NCI-H526 (cell line): ENCODE data around the gene NDUFB7.
"Not testable (repeated sequence)": the region's sequence is repeated elsewhere in the genome, so short reads cannot be mapped to it uniquely, and the experiment has no call there.

Experiments
- DNase-seq, 2 experiments: peaks; one replicate each; lab custom pipeline; 2025; lab: John Stamatoyannopoulos, UW

NDUFB7 gene

DNA sequence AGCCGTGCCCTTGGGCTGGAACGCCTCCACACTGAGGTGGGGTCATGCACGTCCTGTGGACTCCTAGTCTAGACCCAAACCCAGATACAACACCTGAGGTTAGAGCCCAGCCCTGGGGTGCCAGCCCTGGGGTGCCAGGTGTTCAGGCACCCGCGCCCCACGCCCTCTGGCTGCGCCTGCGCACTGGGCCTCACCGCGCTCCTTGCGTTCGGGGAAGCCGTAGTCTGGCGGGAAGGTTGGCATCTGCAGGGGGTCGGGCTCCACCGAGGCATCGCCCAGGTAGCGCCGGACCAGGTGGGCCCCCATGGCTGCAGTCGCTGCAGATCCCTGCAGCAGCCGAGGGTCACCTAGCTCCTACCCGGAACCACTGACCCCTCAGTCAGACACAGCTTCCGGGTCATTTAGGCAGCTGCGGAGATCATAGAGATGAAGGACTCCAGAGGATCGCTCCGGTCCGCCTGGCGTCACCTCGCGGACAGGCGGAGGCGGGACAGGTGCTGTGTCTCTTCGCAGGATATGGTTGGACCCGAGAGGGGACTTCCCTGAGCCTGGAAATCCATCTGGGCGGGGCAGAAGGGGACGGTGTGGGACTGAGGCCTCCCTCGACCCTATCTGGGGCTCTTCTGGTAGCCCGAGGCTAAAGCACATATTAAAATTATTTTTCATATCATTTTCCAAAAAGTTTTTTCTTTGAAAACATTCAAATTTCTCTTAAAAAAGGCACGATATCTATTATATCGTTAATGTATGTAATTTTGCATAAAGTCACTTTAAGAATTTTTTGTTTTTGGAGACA is at the start of gene NDUFB7:
TSS of gene NDUFB7 (minus strand) at position 372 of the 796 bp plus-strand sequence. CDS start at position 306, 66 bp downstream.
- peak; percentile 89 to 93 for DNase-seq

DNA sequence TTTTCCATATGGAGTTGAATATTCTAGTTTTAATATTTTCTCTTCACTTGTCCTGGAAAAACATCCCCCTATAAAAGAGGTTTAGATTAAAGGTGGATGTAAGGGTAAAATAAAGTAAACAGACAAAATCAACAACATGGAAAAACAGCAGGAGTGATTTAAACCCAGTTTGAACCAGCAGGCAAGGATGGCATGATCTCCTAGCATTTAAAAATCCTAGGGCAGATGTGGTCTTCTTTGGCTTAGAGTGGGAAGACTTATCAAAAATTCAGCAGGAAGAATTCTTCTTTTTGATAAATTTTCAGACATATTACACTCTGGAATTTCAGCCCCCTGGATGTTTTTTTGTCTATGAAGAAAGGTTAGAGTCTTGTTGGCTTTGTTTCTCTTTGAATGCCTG is 47.5 kb upstream of the NDUFB7 start:
- DNase-seq, result no peak

DNA sequence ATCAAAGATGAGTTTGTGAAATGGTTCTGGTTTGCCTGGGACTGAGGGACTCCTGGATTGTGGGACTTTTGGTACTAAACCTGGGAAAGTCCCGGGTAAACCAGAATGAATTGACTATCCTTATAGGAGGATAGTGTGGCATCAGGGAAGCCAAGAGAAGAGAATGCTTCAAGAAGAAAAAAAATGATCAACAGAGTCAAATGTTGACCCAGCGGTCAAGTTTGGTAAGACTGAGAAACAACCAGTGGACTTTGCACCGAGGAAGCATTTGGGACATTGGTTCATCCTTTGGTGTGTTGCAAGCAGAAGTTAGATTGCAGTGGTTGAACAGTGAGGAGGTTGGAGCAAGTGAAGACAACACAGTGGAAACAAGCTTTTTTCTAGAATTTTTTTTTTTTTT is 44.5 kb upstream of the NDUFB7 start:
- no peak for DNase-seq

DNA sequence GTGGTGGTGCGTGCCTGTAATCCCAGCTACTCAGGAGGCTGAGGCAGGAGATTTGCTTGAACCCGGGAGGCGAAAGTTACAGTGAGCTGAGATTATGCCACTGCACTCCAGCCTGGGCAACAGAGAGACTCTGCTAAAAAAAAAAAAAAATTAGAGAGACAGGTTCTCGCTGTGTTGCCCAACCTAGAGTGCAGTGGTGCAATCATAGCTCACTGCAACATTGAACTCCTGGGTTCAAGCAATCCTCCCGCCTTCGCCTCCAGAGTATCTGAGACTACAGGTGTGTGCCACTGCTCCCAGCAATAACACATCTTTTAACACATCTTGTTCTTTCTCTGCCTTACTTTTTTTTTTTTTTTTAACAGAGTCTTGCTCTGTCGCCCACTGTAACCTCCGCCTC is 43.8 kb upstream of the NDUFB7 start:
- DNase-seq, result no peak

DNA sequence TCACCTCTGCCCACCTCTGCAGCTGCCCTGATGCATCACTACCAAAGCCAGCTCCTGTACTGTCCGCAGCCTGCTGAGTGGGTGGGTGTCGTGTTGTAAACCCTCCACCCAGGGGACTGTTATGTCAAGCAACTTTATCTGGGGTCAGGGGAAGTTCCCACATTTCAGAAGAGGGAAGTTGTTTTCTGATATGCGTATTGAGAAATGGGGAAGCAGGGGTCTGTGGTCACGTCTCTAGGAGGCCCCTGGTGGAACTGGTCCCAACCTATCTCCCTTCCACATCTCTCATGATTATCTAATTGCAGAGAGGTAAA is 42.2 kb upstream of the NDUFB7 start:
- DNase-seq, result no peak

DNA sequence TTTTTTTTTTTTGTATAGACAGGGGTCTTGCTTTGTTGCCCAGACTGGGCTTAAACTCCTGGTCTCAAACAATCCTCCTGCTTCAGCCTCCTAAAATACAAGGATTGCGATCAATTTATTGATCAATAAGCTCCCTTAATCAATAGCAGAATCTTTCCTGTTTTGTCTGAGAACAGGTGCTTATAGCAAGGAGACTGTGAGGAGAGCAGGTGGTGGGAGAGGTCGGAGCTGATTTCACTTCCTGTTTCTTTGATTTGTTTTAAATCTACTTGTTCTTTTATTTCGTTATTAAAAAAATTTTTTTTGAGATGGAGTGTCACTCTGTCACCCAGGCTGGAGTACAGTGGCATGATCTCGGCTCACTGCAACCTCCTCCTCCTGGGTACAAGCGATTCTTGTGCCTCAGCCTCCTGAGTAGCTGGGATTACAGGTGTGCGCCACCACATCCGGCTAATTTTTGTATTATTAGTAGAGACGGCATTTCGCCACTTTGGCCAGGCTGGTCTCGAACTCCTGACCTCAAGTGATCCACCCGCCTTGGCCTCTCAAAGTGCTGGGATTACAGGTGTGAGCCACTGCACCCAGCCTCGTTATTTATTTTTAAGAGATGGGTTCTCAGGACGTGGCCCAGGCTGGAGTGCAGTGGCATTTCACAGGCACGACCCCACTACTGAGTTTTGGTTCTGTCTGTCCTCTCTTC is 41.7 kb upstream of the NDUFB7 start:
- DNase-seq, result not testable (repeated sequence)

DNA sequence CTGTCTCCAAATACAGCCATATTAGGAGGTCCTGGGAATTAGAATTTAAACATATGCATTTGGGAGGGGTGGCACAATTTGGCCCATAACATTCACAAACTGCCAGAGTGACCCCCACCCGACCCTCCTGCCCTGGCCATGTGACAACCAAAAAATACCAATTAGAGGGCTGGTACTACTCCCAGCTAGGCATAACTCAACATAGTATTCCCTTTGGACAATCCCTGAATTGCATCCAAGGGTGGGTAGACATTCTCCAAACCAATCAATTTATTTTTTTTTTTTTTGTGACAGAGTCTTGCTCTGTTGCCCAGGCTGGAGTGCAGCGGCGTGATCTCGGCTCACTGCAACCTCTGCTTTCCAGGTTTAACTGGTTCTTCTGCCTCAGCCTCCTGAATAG is 40.8 kb upstream of the NDUFB7 start:
- no peak for DNase-seq

DNA sequence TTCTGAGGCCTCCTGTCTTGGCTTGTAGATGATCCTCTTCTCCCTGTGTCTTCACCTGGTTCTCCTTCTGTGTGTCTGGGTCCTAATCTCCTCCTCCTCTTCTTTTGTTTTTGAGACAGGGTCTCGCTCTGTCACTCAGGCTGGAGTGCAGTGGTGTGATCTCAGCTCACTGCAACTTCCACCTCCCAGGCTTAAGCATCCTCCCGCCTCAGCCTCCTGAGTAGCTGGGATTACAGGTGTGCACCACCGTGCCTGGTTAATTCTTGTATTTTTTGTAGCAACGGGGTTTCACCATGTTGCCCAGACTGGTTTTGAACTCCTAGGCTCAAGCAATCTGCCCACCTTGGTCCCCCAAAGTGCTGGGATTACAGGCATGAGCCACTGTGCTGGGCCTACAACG is 40.4 kb upstream of the NDUFB7 start:
- DNase-seq, result not testable (repeated sequence)

DNA sequence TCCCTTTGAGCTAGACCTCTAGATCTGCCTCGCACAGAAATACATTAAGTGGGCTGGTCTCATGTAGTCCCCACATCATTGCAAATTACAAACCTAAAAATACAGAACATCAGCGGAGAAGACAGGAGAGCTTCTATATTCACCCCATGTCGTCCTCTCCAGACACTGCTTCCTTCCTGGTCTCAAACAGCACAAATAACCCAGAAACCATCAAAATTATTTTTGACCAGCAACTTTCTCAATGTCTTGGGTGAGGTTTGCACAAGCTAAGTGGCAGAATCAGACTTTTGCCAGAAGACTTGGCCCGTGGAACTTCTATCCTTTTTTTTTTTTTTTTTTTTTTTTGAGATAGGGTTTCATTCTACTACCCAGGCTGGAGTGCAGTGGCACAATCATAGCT is 39.2 kb upstream of the NDUFB7 start:
- DNase-seq, result no peak

DNA sequence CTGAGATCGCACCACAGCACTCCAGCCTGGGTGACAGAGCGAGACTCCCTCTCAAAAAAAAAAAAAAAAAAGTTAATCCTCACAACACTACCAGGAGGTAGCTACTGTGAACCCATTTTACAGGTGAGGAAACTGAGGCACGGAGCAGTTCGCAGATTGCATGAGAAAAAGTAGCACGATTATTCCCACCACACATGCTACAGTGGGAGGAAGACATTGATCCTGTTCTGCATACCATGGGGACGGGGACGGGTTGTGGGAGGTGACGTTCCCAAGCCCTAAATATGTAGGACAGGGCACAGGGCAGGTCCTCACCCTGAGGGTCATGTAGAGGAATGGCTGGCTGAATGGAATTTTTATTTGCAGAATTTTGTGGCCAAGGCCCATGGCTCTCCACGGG is 34.8 kb upstream of the NDUFB7 start:
- DNase-seq, result no peak

DNA sequence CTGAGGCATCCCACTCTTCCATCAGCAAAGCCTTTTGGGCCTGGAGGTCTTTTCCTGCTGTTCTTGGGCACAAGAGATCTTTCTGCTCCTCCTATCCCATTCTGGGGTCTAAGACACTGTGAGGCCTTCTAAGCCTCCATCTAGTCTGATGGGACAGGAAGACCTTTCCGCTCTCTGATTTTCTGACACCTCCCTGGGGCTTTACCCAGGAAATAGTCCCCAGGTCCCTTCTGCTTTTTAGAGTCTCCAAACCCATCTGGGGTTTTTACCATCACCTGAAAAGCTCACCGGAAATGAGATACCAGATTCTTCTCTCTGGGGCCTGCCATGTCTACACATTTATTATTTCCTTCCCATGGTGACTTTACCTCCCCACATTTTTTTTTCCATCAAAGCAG is 32.1 kb upstream of the NDUFB7 start:
- no peak for DNase-seq

DNA sequence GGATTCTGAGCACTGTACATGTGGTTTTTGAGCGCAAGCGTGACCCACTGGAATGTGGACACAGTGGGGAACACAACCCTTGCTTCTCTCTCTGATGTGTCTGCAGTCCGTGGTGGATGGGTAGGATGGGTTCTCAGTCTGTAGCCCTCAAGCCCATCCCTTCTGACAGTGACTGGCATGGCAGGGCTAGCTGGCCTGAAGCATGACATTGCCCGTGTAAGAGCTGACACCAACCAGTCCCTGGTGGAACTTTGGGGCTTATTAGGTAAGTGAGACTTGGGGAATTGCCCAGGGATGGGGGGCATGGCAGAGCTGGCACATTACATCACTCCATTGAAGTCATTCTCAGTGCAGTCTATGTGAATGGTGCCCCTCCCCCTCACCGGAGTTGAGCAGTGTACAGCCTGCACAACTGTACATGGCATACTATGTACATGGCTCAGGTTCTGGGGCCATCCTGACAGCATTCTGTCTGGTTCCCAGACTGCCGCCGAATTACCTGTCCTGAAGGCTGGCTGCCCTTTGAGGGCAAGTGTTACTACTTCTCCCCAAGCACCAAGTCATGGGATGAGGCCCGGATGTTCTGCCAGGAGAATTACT is 27.8 kb upstream of the NDUFB7 start:
- no peak for DNase-seq

DNA sequence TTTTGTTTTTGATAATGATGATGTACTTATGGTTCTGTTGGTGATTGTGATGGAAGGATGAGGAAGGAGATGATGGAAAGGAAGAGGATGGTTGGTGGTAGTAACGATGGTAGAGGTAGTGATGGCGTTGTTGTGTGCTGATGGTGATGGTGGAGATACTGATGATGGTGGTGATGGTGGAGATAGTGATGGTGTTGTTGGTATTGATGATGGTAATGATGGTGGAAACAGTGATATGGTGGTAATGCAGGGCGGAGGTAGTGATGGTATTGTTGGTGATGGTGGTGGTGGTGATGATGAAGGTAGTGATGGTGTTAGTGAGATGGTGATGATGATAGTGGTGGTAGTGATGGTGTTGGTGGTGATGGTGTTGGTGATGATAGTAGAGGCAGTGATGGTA is 23.7 kb upstream of the NDUFB7 start:
- DNase-seq, result no peak

DNA sequence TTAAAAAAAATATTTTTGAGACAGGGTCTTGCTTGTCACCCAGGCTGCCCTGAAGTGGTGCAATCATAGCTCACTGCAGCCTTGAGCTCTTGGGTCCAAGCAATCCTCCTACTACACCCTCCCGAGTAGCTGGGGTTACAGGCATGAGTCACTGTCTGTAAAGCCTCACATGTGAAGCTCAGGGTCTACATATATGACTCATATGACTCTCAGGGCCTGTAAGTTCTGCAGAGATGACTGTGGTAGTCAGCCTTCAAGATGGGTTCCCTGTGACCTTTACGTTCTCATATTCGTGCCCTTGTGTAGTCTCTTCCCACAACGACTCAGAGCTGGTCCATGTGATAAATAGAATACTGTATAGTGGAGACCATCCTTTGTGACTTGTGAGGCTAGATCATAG is 17.6 kb upstream of the NDUFB7 start:
- DNase-seq, result not testable (repeated sequence)

DNA sequence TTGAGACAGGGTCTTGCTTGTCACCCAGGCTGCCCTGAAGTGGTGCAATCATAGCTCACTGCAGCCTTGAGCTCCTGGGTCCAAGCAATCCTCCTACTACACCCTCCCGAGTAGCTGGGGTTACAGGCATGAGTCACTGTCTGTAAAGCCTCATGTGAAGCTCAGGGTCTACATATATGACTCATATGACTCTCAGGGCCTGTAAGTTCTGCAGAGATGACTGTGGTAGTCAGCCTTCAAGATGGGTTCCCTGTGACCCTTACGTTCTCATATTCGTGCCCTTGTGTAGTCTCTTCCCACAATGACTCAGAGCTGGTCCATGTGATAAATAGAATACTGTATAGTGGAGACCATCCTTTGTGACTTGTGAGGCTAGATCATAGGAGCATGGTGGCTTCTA is 13.3 kb upstream of the NDUFB7 start:
- not testable (repeated sequence) for DNase-seq

DNA sequence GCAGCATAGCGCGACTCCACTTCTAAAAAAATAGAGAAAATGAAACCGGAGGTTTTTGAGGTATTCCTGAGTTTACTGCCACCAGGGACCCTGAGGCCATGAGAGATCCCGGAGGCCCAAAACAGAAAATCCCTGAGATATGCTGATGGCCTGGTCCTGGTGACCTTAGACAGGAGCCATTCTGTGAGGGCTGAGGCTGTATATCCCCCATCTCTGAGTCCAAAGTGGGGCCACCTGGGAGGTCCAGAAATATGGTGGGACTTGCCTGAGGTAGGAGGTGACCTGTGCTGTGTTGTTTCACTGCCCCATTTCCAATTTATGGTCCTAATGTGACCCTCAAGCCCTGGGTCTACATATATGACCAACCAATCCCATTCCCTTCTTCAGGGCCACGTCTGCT is 12.5 kb upstream of the NDUFB7 start:
- DNase-seq, result not testable (repeated sequence)

DNA sequence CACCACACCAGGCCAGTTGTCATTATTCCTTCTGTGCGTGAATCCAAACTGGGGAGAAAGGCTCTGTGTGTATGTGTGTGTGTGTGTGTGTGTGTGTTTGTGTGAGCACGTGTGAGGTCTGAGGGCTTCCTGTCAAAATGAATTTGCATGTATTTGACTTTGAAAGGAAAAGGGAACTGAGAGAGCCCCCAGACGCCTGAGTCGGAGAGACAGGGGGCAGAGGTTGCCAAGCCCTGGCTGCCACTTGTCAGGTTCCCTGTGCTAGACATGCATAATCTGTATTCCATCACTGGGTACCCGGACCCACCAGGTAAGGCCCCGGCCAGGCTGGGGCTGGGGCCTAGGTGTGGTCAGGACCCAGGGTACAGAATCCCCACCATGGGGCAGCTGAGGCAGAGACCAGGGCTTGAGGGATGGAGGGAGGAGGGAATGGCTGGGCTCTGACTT is 11.1 kb upstream of the NDUFB7 start, which contains the start of gene CLEC17A:
TSS of gene CLEC17A (plus strand) at position 191 of the 447 bp plus-strand sequence. CDS start at position 268, 77 bp downstream.
- peak; percentile 35 to 69 for DNase-seq

DNA sequence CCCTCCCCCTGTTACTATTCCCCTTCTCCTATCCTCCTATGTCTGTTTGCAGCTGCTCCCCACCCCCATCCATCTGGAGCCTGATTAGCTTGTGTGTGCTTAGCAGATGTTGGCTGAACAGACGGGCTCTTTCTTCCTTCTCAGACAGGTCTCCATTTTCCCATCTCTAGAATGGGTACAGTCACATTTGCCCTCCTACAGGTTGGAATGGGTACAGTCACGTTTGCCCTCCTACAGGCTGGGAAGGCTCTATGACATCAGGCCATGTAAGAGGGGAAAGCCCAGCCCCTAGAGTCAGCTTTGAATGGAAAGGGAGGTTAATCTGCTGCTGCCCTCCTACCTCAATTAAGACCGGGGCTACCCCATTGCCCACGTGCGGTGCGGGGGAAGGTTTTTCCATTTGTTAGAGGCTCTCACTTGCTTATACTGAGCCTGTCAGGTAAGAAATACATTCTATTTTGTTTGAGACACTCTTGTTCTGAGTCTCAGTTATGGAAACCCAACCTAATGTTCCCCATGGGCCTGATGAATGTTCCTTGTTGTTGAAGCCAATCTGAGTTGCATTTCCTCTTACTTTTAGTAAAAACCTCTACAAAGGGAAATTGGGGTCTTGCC is 8.9 kb upstream of the NDUFB7 start:
- no peak for DNase-seq

DNA sequence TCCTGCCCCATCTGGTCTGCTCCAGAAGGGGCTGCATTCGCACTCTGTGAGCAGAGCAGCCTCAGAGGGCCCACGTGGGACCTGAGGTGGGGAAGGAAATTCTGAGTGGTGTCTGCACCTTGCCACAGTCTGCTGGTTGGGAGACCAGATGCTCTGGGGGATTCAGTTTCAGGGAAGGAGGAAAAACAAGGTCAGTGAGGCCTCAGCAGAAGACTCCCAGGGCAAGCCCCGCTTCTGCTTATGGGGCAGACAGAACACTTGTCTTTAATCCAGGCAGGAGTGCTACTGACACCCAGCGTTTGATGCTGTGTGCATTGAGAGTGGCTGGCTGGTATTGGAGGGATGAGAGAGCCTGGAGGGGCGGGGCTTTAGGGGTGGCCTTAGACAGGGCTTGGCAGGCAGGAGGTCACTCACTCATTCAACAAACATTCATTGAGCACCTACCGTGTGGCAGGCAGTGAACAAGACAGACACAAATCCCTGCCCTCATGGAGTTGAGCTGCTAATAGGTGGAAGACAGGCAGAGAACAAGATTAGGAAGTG is 6.1 kb upstream of the NDUFB7 start:
- DNase-seq, result no peak

DNA sequence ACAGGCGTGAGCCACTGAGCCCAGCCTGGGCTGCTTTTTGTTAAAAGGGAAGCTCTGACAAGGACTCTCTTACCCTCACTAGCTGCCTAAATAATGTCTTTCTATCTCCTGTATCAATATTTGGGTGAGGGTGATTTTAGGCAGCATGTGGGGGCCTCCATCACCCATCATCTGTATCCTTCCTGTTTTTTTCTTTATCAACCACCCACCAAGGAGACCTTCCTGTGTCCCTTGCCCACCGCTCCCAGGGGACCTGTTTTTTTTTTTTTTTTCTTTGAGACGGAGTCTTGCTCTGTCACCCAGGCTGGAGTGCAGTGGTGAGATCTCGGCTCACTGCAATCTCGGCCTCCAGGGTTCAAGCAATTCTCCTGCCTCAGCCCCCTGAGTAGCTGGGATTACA is 5.4 kb upstream of the NDUFB7 start:
- DNase-seq, result no peak

DNA sequence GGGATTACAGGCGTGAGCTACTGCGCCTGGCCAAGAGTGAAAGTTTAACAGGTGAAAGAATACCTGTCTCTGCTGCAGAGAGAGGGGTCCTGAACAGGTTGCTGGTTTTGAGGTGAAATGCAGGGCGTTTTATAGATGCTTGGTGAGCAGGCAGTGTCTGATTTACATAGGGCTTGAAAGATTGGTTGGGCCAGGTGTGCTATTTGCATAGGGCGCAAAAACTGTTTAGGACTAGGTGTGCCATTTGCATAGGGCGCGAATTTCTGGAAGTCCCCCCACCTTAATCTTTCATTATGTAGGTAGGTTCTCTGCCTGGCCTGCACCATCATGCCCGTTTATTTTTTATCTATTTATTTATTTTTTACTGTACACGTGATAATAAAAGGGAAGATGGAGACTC is 4.5 kb upstream of the NDUFB7 start:
- DNase-seq, result peak; percentile 76 to 87

DNA sequence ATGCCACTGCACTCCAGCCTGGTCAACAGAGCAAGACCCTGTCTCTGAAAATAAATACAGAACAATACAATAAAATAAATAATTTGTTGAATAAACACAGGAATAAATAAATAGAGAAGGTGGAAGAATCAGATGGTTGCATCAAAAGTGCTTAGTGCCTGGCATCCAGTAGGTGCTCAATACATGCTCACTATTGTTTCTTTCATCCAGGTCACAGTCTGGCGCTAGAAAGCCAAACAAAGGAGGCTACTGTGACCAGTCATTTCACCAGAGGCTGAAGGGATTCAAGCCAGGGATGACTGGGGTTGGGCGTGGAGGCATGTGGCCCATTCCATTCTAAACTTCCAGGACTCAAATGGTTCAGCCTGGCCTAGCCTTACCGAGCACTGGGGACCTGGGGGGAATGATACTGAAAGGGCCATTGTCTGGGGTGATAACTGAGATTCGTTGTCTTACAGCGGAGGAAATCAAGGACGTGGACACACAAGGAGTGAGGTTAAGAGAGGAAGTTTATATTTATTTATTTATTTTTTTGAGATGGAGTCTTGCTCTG is 3.6 kb upstream of the NDUFB7 start:
- DNase-seq, result no peak
